D721Med (cell line): Measurements from ENCODE around the gene LCTL.
"Not testable (repeated sequence)": the region's sequence is repeated elsewhere in the genome, so short reads cannot be mapped to it uniquely, and the experiment has no call there.

Experiments
- DNase-seq: peaks from one replicate; pipeline ENCODE4 v3.0.0; 2011; ENCODE audit warnings: low spot score; ENCODE audit not compliant: insufficient read length
- FAIRE-seq: peaks from 2 replicates; lab custom pipeline; 2011; peaks lifted over from hg19 to GRCh38; lab: Jason Lieb, UNC
- TF ChIP-seq, protein P1 (sequence below): IDR thresholded peaks from 2 replicates; pipeline ENCODE4 v1.5.1; 2012; ENCODE audit warnings: mild to moderate bottlenecking, control low read depth; ENCODE audit not compliant: insufficient read depth; ENCODE audit errors: missing control alignments

The LCTL gene

DNA sequence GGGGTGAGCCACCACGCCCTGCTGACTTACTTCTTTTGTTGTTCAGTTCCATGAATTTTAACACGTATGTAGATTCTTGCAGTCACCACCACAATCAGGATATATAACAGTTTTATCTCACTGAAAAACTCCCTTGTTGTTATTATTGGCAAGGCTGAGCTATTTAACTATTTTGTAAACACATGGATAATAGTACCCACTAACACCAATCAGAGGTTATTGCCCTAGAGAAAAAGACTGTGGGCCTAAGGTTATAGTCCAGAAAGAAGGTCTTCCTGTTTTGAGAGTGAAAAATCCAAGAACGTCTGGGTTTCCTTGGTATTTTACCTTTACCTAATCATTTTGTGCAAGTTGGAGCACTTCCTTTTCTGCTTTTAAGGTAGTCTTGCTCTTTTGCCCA lies 51.2 kb downstream of the LCTL start:
- DNase-seq (no peak), FAIRE-seq (no peak)
- TF ChIP-seq, protein P1, sequence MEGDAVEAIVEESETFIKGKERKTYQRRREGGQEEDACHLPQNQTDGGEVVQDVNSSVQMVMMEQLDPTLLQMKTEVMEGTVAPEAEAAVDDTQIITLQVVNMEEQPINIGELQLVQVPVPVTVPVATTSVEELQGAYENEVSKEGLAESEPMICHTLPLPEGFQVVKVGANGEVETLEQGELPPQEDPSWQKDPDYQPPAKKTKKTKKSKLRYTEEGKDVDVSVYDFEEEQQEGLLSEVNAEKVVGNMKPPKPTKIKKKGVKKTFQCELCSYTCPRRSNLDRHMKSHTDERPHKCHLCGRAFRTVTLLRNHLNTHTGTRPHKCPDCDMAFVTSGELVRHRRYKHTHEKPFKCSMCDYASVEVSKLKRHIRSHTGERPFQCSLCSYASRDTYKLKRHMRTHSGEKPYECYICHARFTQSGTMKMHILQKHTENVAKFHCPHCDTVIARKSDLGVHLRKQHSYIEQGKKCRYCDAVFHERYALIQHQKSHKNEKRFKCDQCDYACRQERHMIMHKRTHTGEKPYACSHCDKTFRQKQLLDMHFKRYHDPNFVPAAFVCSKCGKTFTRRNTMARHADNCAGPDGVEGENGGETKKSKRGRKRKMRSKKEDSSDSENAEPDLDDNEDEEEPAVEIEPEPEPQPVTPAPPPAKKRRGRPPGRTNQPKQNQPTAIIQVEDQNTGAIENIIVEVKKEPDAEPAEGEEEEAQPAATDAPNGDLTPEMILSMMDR, result no peak

DNA sequence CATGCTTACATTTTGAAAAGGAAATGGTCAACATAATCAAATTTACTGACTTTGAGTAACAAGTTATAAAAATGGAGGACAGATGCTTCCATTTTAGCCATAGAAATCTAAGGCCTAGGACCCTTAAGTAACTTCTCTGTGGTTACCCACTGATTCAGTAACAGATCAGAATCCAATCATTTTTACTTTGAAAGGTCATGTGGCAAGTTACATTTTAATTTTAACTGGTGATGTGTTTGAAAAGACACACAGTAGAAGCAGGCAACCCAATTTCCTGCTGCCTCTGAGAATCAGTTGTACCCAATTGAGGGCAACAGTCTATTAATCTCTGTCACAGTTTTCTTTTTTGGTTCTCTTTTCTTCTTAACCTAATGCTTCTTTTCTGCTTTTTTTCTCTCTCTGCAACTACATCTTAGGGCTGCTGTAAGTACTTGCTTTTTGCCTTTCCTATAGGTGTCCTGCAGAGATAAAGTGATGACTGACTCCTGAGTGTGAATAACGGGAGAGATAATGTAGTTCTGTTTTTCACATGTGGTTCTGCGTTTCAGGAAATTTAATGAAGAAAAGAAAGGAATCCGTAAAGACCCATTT lies 57.4 kb downstream of the LCTL start:
- TF ChIP-seq, protein P1, result no peak
- no peak for DNase-seq
- no peak for FAIRE-seq

DNA sequence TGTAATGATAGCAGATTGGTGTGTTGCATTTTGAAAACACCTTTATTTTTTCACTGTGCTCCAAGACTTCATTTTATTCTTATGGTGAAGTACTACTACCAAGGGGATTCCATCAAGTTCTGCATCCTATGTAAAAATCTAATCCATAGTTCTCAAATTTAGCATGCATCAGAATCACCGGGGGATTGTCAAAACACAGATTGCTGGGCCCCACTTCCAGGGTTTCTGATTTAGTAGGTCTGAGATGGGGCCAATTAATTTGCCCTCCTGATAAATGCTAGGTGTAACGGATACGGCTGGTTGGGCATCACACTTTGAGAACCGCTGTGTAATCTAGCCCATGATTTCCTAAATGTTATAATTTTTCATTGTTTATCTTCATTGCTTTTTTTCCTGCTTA lies 60.0 kb downstream of the LCTL start:
- FAIRE-seq (no peak), DNase-seq (no peak)
- TF ChIP-seq, protein P1, result no peak

DNA sequence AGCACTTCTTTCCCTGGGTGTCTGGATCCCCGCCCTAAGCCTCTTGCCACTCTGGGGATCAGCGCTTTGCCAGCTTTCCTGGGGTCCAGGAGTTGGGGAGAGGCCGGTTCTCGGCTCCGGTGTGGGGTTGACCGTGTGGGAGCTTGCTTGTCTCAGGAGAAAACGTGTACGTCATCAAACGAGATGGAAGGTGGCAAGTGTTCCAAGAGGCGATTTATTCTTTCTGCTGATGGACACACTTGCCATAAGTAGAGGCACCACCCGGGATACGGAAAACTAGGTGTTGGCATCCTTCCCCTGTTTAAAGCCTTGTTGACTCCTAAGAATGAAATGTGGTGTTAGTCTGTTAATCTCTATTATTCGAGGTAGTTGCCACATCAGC lies 60.4 kb downstream of the LCTL start:
- TF ChIP-seq, protein P1, result no peak
- peak; percentile 38 for DNase-seq
- FAIRE-seq, result no peak

DNA sequence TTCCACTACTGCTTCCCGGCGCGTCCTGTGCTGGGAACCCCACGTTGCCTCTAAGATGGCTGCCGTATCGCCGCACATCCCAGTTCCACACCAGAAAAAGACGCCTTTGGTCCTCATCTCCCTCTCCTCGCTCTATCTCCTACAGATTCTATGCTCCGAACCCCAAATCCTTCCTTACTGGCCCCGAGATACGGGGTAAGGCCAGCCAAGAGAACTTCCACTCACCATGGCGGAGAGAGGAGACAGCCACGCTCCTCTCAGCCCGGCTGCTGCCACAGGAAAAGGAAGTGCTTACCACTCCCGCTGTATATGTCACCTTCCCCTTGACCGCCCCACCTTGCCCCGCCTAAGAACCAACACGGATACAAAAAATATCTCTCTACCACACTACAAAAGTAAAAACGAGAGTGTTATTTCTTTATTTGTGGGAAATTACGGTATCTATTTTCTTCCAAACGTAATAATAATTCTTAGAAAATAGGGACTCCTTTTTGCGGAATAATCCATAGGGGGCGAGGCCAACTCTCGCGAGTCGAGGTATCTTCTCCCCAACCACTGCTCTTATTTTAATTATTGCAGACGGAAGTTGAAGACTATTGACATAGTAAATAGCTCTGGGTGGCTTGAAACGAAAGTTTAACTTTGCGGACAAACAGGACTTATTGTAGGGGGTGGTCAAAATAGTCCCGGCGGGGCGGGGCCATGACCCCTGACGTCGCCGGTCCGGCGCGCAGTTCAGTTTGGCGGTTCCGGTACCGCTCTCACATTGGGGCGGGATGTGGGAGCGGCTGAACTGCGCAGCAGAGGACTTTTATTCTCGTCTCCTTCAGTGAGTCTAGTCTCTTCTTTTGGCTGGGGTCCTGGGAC lies 61.0 kb downstream of the LCTL start, which contains the start of the genes RPL4 and ZWILCH:
RPL4 (minus strand) TSS at position 293 of the 867 bp plus-strand sequence; CDS start at position 228, 65 bp downstream.
ZWILCH (plus strand) TSS at position 764 of the 867 bp plus-strand sequence; CDS start at position 777, 13 bp downstream.
- TF ChIP-seq, protein P1, result no peak
- FAIRE-seq (no peak), DNase-seq (peak; percentile 36)

DNA sequence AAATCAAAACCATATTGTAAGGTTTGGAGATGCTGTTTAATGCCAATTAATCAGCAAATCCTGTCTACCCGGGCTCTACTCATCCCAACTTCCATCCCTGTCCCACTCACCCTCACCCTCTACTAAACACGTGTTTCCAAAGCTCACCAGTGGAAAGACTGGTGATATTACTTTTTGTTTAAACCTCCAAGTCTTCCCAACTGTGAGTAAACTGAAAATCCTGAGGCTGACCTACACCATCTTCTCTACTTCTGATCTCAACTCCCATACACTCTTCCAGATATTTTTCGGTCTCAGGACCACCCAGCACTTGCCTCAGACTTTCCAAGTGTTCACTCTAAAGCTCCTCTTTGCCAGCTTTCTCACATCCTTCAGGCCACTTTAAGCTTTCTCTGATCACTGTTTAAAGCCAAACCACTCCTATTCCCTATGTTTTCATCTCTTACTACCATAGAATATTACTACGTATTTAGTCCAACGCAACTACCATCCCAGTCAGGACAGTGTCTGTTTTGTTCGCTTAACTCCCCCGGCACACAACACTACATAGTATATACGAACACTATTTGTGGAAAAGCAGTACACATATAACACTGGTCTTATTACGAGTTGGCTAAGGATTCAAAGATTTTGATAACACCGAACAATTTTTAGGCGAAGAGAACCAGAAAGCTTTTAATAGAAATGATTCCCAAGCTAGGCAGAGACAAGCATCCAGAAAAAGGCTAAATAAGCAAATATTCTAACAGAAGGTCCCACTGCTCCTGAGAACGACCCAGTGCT lies 61.8 kb downstream of the LCTL start:
- FAIRE-seq (no peak), DNase-seq (no peak)
- TF ChIP-seq, protein P1, result no peak

DNA sequence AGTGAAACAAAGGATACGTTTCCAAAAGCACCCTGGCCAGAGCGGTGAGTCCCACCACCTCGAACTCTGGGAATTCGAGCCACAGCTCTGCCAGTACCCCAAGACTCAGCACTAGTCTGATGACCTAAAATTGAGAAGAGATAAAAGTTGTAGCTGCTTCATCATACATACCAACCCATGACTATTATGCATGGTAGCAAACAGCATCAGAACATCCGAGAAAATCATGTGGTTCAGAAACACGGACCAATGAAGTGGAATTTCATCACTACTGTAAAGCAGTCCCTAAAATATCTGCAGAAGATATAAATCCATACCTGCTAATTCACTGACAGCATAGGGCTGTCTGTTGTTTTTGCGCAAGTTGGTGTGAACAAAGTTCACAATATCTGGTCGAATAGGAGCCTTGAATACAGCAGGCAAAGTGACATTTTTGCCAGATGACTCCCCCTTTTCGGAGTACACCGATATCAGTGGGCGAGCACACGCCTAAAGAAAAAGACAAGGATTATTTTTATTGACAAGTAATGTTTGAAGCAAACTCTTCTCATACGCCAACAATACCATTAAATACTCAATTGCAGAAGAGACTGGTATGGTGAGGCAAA lies 62.7 kb downstream of the LCTL start:
- not testable (repeated sequence) for DNase-seq, FAIRE-seq
